HCT116 (cell line): ENCODE results near the gene USP3.

Experiments
- JUND ChIP-seq: IDR thresholded peaks from 2 replicates; pipeline ENCODE4 v1.6.1; 2012
- TF ChIP-seq, protein P1 (sequence below), 3 experiments: fragments of 200-600 bp in 1 of 3; sonication (generic) in 1 of 3; IDR thresholded peaks in 2 of 3; conservative IDR thresholded peaks in 1 of 3; 2 replicates each; pipeline ENCODE4 v1.5.1; 2012 to 2017; ENCODE audit warnings: low read depth in 2 of 3, low read length in 2 of 3, antibody characterized with exemption in 1 of 3, borderline replicate concordance in 1 of 3, control low read depth in 1 of 3, mild to moderate bottlenecking in 1 of 3, mixed read lengths in 1 of 3, mixed run types in 1 of 3, moderate library complexity in 1 of 3; ENCODE audit not compliant: insufficient read depth in 1 of 3

DNA sequence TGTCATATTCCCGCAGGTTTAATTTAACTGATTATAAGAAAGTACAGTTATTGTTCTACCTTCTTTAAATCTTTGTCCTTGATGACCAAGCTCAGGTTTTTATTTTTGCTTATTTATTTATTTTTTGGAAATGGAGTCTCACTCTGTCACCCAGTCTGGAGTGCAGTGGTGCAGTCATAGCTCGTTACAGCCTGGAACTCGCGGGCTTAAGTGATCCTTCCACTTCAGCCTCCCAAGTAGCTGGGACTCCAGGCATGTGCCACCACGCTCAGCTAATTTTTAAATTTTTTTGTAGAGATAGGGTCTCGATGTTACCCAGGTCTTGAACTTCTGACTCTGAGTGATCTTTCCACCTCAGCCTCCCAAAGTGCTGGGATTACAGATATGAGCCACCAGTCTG lies 8.9 kb downstream of the USP3 start:
- TF ChIP-seq, protein P1, sequence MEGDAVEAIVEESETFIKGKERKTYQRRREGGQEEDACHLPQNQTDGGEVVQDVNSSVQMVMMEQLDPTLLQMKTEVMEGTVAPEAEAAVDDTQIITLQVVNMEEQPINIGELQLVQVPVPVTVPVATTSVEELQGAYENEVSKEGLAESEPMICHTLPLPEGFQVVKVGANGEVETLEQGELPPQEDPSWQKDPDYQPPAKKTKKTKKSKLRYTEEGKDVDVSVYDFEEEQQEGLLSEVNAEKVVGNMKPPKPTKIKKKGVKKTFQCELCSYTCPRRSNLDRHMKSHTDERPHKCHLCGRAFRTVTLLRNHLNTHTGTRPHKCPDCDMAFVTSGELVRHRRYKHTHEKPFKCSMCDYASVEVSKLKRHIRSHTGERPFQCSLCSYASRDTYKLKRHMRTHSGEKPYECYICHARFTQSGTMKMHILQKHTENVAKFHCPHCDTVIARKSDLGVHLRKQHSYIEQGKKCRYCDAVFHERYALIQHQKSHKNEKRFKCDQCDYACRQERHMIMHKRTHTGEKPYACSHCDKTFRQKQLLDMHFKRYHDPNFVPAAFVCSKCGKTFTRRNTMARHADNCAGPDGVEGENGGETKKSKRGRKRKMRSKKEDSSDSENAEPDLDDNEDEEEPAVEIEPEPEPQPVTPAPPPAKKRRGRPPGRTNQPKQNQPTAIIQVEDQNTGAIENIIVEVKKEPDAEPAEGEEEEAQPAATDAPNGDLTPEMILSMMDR (IDR thresholded peaks at IDR 0.05 in 2 of 3, conservative IDR thresholded peaks at IDR 0.05 in 1 of 3; ENCODE audit: borderline replicate concordance in 1 of 3, insufficient read depth in 1 of 3, low read depth in 2 of 3, low read length in 2 of 3), result no peak
- TF ChIP-seq JUND, result no peak
